WTC11 (cell line): ENCODE results near the gene HDAC6. TPM values are rescaled to one million over a fixed set of nuclear protein-coding genes. Genes with fewer than 3 reads are reported as not detected.

Experiments used
- ATAC-seq: fragments of 200-7000 bp; cut with Tn5 transposase; 2 replicates; pipeline ENCODE4 v1.10.0; 2021; ENCODE audit warnings: mild to moderate bottlenecking, moderate library complexity
- CTCF ChIA-PET: fragments of 300-600 bp; sonication (Branson Sonifier 250); formaldehyde crosslinking; loops from one replicate; lab custom pipeline; 2021; ENCODE audit warnings: antibody characterized with exemption; lab: Charles Lee
- POLR2A ChIA-PET: fragments of 350-600 bp; sonication (Branson Sonifier 250); formaldehyde crosslinking; loops from one replicate; lab custom pipeline; 2021; ENCODE audit warnings: antibody characterized with exemption; lab: Charles Lee
- DNase-seq: peaks from one replicate; pipeline ENCODE4 v3.0.0; 2021; ENCODE audit warnings: low spot score
- H3K27ac Mint-ChIP-seq: 2 replicates; pipeline ENCODE4 v1.8.0; 2021; ENCODE audit warnings: mixed read lengths
- H3K27me3 Mint-ChIP-seq: 2 replicates; pipeline ENCODE4 v1.8.0; 2021; ENCODE audit warnings: low read depth, mild to moderate bottlenecking, moderate library complexity, mixed read lengths
- H3K36me3 Mint-ChIP-seq: 2 replicates; pipeline ENCODE4 v1.8.0; 2021; ENCODE audit warnings: mixed read lengths
- H3K4me1 Mint-ChIP-seq: 2 replicates; pipeline ENCODE4 v1.8.0; 2022; ENCODE audit warnings: mixed read lengths
- H3K4me3 Mint-ChIP-seq: 2 replicates; pipeline ENCODE4 v1.8.0; 2021; ENCODE audit warnings: mild to moderate bottlenecking, moderate library complexity, mixed read lengths
- H3K9me3 Mint-ChIP-seq: 2 replicates; pipeline ENCODE4 v1.8.0; 2021; ENCODE audit warnings: mixed read lengths
- ARID4B ChIP-seq: sonication (generic); formaldehyde crosslinking; IDR thresholded peaks from 2 replicates; pipeline ENCODE4 v1.8.0; 2023; ENCODE audit warnings: missing genetic modification reagents, mild to moderate bottlenecking, borderline replicate concordance
- E2F5 ChIP-seq: sonication (generic); formaldehyde crosslinking; IDR thresholded peaks from 2 replicates; pipeline ENCODE4 v1.8.1; 2022; ENCODE audit warnings: mild to moderate bottlenecking, moderate library complexity, missing genetic modification reagents
- GABPB1 ChIP-seq: sonication (generic); formaldehyde crosslinking; IDR thresholded peaks from 2 replicates; pipeline ENCODE4 v1.8.1; 2023; ENCODE audit warnings: mild to moderate bottlenecking, missing genetic modification reagents
- GRHL2 ChIP-seq: fragments of 250-450 bp; sonication (Bioruptor Pico); IDR thresholded peaks from 2 replicates; pipeline ENCODE4 v1.8.0; 2022; ENCODE audit warnings: mild to moderate bottlenecking, moderate library complexity; ENCODE audit not compliant: insufficient replicate concordance, severe bottlenecking
- GTF2I ChIP-seq: fragments of 250-450 bp; sonication (Bioruptor Pico); conservative IDR thresholded peaks from 2 replicates; pipeline ENCODE4 v1.4.0; 2021; ENCODE audit warnings: mild to moderate bottlenecking
- KAT7 ChIP-seq: sonication (generic); formaldehyde crosslinking; IDR thresholded peaks from 2 replicates; pipeline ENCODE4 v1.8.1; 2023; ENCODE audit warnings: missing genetic modification reagents, mild to moderate bottlenecking, borderline replicate concordance
- MXD4 ChIP-seq: fragments of 250-450 bp; sonication (Bioruptor Pico); IDR thresholded peaks from 2 replicates; pipeline ENCODE4 v1.8.0; 2021; ENCODE audit warnings: mild to moderate bottlenecking, moderate library complexity, borderline replicate concordance
- NR3C1 ChIP-seq: sonication (generic); formaldehyde crosslinking; conservative IDR thresholded peaks from 2 replicates; pipeline ENCODE4 v1.8.1; 2023; ENCODE audit warnings: low read depth, mild to moderate bottlenecking, missing genetic modification reagents
- PREB ChIP-seq: sonication (generic); formaldehyde crosslinking; IDR thresholded peaks from 2 replicates; pipeline ENCODE4 v1.8.1; 2022; ENCODE audit warnings: mild to moderate bottlenecking, missing genetic modification reagents, moderate library complexity, borderline replicate concordance
- SMAD3 ChIP-seq: sonication (generic); formaldehyde crosslinking; IDR thresholded peaks from 2 replicates; pipeline ENCODE4 v1.8.0; 2022; ENCODE audit warnings: missing genetic modification reagents, mild to moderate bottlenecking, borderline replicate concordance
- SOX15 ChIP-seq: fragments of 250-450 bp; sonication (Bioruptor Pico); IDR thresholded peaks from 2 replicates; pipeline ENCODE4 v1.9.0; 2021; ENCODE audit warnings: mild to moderate bottlenecking
- SP1 ChIP-seq: sonication (generic); formaldehyde crosslinking; conservative IDR thresholded peaks from 2 replicates; pipeline ENCODE4 v1.8.1; 2022; ENCODE audit warnings: missing genetic modification reagents
- TCF7 ChIP-seq: sonication (generic); formaldehyde crosslinking; IDR thresholded peaks from 2 replicates; pipeline ENCODE4 v1.8.0; 2022; ENCODE audit warnings: mild to moderate bottlenecking, low read depth, missing genetic modification reagents, moderate library complexity
- ZNF138 ChIP-seq: sonication (generic); formaldehyde crosslinking; conservative IDR thresholded peaks from 2 replicates; pipeline ENCODE4 v1.8.1; 2022; ENCODE audit warnings: mild to moderate bottlenecking, moderate library complexity, missing genetic modification reagents
- ZNF219 ChIP-seq: sonication (generic); formaldehyde crosslinking; IDR thresholded peaks from 2 replicates; pipeline ENCODE4 v1.8.0; 2023; ENCODE audit warnings: missing genetic modification reagents, mild to moderate bottlenecking, borderline replicate concordance
- ZNF317 ChIP-seq: sonication (generic); formaldehyde crosslinking; IDR thresholded peaks from 2 replicates; pipeline ENCODE4 v1.8.1; 2023; ENCODE audit warnings: low read depth, mild to moderate bottlenecking, moderate library complexity, missing genetic modification reagents, borderline replicate concordance
- ZNF416 ChIP-seq: fragments of 250-450 bp; sonication (Bioruptor Pico); IDR thresholded peaks from 2 replicates; pipeline ENCODE4 v1.9.0; 2021; ENCODE audit warnings: mild to moderate bottlenecking, inconsistent platforms
- total RNA-seq: library from RNA; stranded (reverse); gene quantifications from 3 replicates; pipeline ENCODE4 v1.2.3, GENCODE V29; 2021
- TF ChIP-seq, protein P1 (sequence below): sonication (generic); formaldehyde crosslinking; IDR thresholded peaks from 2 replicates; pipeline ENCODE4 v1.8.0; 2023; ENCODE audit warnings: mild to moderate bottlenecking, missing genetic modification reagents
- TF ChIP-seq, protein P2 (sequence below): sonication (generic); formaldehyde crosslinking; IDR thresholded peaks from 2 replicates; pipeline ENCODE4 v1.8.1; 2022; ENCODE audit warnings: low read depth, mild to moderate bottlenecking, moderate library complexity, missing genetic modification reagents, borderline replicate concordance

The HDAC6 gene
- total RNA-seq, 1 experiment from 2014 or later = 58.5 TPM

- no peak overlapping the region for H3K4me3 Mint-ChIP-seq
- POLR2A ChIA-PET = no interaction called here
- peaks cover under 1% of the 10 kb centered on the region; the same call in 1 of the 2 replicates for H3K4me1 Mint-ChIP-seq
- no peaks in the 10 kb centered on the region for H3K9me3 Mint-ChIP-seq
- no peak overlapping the region for H3K27ac Mint-ChIP-seq
- CTCF ChIA-PET = no interaction called here
- no peaks in the 10 kb centered on the region for H3K36me3 Mint-ChIP-seq
- TF ChIP-seq ZNF416 (no peak), SP1 (no peak)
- no peak for DNase-seq
- peaks cover 5% of the 10 kb centered on the region for H3K27me3 Mint-ChIP-seq
- no peak for ATAC-seq
These were observed 20.2 kb upstream of the HDAC6 start for GRCh38 chrX:48781705-48782104.

- ChIA-PET POLR2A (no interaction called here), CTCF (no interaction called here)
- Mint-ChIP-seq H3K4me3 (no peak overlapping the region), H3K9me3 (no peaks in the 10 kb centered on the region), H3K27me3 (peaks cover 9% of the 10 kb centered on the region), H3K4me1 (no peaks in the 10 kb centered on the region), H3K27ac (no peak overlapping the region), H3K36me3 (no peaks in the 10 kb centered on the region)
- DNase-seq (no peak), ATAC-seq (no peak)
- TF ChIP-seq SOX15 (CRISPR knock-in tag) (no peak), ARID4B (CRISPR knock-in tag) (no peak), E2F5 (CRISPR knock-in tag) (no peak)
These were observed 19.7 kb upstream of the HDAC6 start for GRCh38 chrX:48782216-48782615.

DNA sequence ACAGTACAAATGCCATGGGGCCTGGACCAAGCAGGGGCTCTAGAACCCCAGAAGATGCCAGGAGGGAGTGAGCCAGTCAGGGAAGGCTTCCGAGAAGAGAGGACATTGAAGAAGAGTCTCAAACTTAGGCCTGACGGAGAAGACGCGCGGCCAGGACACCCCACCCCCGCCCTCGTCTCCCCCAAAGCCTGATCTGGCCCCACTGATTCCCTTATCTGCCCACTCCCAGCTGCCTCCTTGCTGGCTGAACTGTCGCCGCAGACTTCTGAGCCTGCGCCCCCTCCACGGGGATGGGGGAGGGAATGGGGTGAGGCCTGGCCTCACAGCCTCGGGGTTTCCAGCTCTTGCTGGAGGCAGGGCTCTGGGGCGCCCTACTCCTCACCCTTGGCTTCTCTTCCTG lies 19.1 kb upstream of the HDAC6 start:
- H3K36me3 Mint-ChIP-seq = no peaks in the 10 kb centered on the region
- no peak overlapping the region for H3K27ac Mint-ChIP-seq
- H3K4me1 Mint-ChIP-seq = no peaks in the 10 kb centered on the region
- no peak for DNase-seq
- CTCF ChIA-PET = no interaction called here
- POLR2A ChIA-PET = no interaction called here
- ATAC-seq = no peak
- H3K27me3 Mint-ChIP-seq = peaks cover 9% of the 10 kb centered on the region
- no peak overlapping the region for H3K4me3 Mint-ChIP-seq
- no peak for TF ChIP-seq TCF7
- no peak for TF ChIP-seq GABPB1
- TF ChIP-seq, protein P1, sequence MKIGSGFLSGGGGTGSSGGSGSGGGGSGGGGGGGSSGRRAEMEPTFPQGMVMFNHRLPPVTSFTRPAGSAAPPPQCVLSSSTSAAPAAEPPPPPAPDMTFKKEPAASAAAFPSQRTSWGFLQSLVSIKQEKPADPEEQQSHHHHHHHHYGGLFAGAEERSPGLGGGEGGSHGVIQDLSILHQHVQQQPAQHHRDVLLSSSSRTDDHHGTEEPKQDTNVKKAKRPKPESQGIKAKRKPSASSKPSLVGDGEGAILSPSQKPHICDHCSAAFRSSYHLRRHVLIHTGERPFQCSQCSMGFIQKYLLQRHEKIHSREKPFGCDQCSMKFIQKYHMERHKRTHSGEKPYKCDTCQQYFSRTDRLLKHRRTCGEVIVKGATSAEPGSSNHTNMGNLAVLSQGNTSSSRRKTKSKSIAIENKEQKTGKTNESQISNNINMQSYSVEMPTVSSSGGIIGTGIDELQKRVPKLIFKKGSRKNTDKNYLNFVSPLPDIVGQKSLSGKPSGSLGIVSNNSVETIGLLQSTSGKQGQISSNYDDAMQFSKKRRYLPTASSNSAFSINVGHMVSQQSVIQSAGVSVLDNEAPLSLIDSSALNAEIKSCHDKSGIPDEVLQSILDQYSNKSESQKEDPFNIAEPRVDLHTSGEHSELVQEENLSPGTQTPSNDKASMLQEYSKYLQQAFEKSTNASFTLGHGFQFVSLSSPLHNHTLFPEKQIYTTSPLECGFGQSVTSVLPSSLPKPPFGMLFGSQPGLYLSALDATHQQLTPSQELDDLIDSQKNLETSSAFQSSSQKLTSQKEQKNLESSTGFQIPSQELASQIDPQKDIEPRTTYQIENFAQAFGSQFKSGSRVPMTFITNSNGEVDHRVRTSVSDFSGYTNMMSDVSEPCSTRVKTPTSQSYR (CRISPR knock-in tag) = no peak
- no peak for TF ChIP-seq MXD4 (CRISPR knock-in tag)
- H3K9me3 Mint-ChIP-seq = no peaks in the 10 kb centered on the region

DNA sequence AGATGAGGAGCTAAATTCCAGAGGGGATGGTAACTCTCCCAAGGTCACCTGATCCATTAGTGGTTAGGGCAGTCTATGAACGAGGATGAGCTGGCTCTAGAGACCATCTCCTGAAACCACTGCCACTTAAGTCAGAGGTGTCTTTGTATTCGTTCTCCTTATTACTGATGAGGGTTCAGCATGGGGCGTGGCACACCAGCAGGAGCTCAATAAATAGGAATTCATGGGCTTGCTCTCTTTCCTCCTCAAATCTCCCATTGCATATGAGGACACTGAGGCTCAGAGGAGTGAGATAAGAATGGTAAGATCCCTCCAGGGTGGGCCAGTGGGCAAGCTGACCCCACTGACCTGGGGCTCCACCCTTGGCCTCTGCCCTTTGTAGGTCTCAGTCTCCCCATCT lies 17.1 kb upstream of the HDAC6 start:
- H3K36me3 Mint-ChIP-seq = no peaks in the 10 kb centered on the region
- no peak overlapping the region for H3K4me3 Mint-ChIP-seq
- no peak overlapping the region for H3K27ac Mint-ChIP-seq
- DNase-seq = no peak
- H3K9me3 Mint-ChIP-seq = no peaks in the 10 kb centered on the region
- CTCF ChIA-PET = no interaction called here
- POLR2A ChIA-PET = no interaction called here
- H3K27me3 Mint-ChIP-seq = peaks cover 9% of the 10 kb centered on the region
- no peaks in the 10 kb centered on the region for H3K4me1 Mint-ChIP-seq
- ATAC-seq = no peak
- no peak for TF ChIP-seq ZNF317 (CRISPR knock-in tag)
- no peak for TF ChIP-seq ZNF138 (CRISPR knock-in tag)
- no peak for TF ChIP-seq GTF2I (CRISPR knock-in tag)
- no peak for TF ChIP-seq KAT7
- TF ChIP-seq SMAD3 (CRISPR knock-in tag) = no peak
- TF ChIP-seq NR3C1 (CRISPR knock-in tag) = no peak
- TF ChIP-seq SP1 = no peak
- TF ChIP-seq SOX15 (CRISPR knock-in tag) = no peak
- TF ChIP-seq, protein P2, sequence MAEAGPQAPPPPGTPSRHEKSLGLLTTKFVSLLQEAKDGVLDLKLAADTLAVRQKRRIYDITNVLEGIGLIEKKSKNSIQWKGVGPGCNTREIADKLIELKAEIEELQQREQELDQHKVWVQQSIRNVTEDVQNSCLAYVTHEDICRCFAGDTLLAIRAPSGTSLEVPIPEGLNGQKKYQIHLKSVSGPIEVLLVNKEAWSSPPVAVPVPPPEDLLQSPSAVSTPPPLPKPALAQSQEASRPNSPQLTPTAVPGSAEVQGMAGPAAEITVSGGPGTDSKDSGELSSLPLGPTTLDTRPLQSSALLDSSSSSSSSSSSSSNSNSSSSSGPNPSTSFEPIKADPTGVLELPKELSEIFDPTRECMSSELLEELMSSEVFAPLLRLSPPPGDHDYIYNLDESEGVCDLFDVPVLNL (CRISPR knock-in tag) = no peak
- no peak for TF ChIP-seq GRHL2 (CRISPR knock-in tag)
- TF ChIP-seq PREB (CRISPR knock-in tag) = no peak
- TF ChIP-seq ZNF219 (CRISPR knock-in tag) = no peak
